Gastrocnemius medialis (tissue), 4 donors: ENCODE data around the gene CMTM7. TPM values are rescaled to one million over a fixed set of nuclear protein-coding genes. Genes with fewer than 3 reads are reported as not detected.
A peak's percentile ranks its signal among the peaks of the same experiment; 100 is the strongest.
"Not testable (repeated sequence)": the region's sequence is repeated elsewhere in the genome, so short reads cannot be mapped to it uniquely, and the experiment has no call there.

Experiments used
- ATAC-seq, 2 donors: fragments of 150-250 bp; one replicate each; pipeline ENCODE4 v1.9.1; 2016
- DNase-seq, 2 donors: peaks; one replicate each; pipeline ENCODE4 v3.0.0-alpha.2; 2019
- H3K27ac ChIP-seq, 4 donors: fragments of 200-600 bp; sonication (generic); 1 replicate in 1 of 4; 2 replicates in 3 of 4; pipeline ENCODE4 v1.5.1; 2016 to 2018; ENCODE audit warnings: mild to moderate bottlenecking in 2 of 4, moderate library complexity in 1 of 4
- H3K27me3 ChIP-seq, 3 donors: fragments of 200-600 bp; sonication (generic) in 2 of 3; 1 replicate in 1 of 3; 2 replicates in 2 of 3; pipeline versions ENCODE4 v1.5.1 to v1.6.0; 2016 to 2019; ENCODE audit warnings: mild to moderate bottlenecking in 1 of 3, moderate library complexity in 1 of 3
- H3K36me3 ChIP-seq, 2 donors: fragments of 200-600 bp; sonication (generic) in 1 of 2; one replicate each; pipeline ENCODE4 v1.5.1; 2017 to 2018
- H3K4me1 ChIP-seq, 2 donors: fragments of 200-600 bp; sonication (generic) in 1 of 2; one replicate each; pipeline ENCODE4 v1.5.1; 2016 to 2017; ENCODE audit warnings: mild to moderate bottlenecking in 2 of 2
- H3K4me3 ChIP-seq, 4 donors: fragments of 200-600 bp; sonication (generic) in 3 of 4; 1 replicate in 1 of 4; 2 replicates in 3 of 4; pipeline ENCODE4 v1.5.1; 2016 to 2019; ENCODE audit warnings: mild to moderate bottlenecking in 2 of 4
- H3K9me3 ChIP-seq, 3 donors: fragments of 200-600 bp; sonication (generic) in 2 of 3; 1 replicate in 1 of 3; 2 replicates in 2 of 3; pipeline ENCODE4 v1.5.1; 2016 to 2019
- POLR2A ChIP-seq, 2 donors: fragments of 450-650 bp; IDR thresholded peaks; one replicate each; pipeline ENCODE4 v1.6.1; 2017; ENCODE audit warnings: antibody characterized with exemption in 2 of 2, mild to moderate bottlenecking in 2 of 2, moderate library complexity in 2 of 2
- in situ Hi-C, 4 donors: fragments of 200-750 bp; cut with MboI; loops; one replicate each; pipeline versions ENCODE4 v1.15.0 to v1.8.0; 2017; ENCODE audit warnings: low sequenced_read_pairs in 4 of 4
- intact Hi-C: fragments of 100-400 bp; cut with DNase I; formaldehyde crosslinking; loops from one replicate; pipeline ENCODE4 v1.15.1; 2023; ENCODE audit warnings: low total_unique reads
- total RNA-seq, 4 donors: library from RNA; depleted of rRNA; stranded (reverse); fragments of >200 nt; gene quantifications; one replicate each; pipeline versions ENCODE4 v1.1.0 to v1.2.3, GENCODE V29; 2016
- TF ChIP-seq, protein P1 (sequence below), 5 experiments: fragments of 450-650 bp in 3 of 5; fragments of 200-600 bp in 2 of 5; sonication (generic) in 2 of 5; IDR thresholded peaks in 4 of 5; conservative IDR thresholded peaks in 1 of 5; 1 replicate in 4 of 5; 2 replicates in 1 of 5; pipeline ENCODE4 v1.5.1; 2016 to 2019; ENCODE audit warnings: antibody characterized with exemption in 5 of 5, mild to moderate bottlenecking in 3 of 5, moderate library complexity in 3 of 5

The CMTM7 gene
- total RNA-seq, 4 donors from 2014 or later, result 1.1 to 3.3 (median 1.7) TPM

DNA sequence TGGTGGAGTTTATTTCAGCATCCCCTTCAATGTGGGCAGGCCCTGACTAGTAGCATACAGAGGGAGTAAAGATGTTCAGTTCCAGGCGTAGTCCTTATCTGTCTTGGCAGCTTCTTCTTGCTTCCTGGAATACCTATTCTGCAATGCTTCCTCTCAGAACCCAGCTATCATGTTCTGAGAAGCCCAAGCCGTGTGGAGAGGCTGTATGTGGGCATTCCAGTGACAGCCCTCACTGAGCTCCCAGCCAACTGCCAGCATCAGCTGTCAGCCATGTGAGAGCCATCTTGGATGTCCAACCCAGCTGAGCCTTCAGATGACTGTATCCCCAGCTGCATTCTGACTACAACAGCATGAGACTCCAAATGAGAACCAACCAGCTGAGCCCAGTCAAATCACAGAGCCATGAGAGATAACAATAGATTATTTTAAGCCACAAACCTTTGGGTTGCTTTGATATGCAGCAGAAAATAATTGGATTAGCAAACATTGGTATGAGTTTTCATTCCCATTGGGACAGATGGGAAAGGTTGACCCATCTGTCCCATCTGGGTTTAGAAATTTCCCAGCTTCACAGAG lies 8.4 kb upstream of the CMTM7 start:
- intact Hi-C loops, result no loop called here
- in situ Hi-C loops, result loop anchor here in 1 of 4 donors (10.0 kb wide), 1 partner anchor 92 kb away; no protein-coding TSS in a partner anchor
- TF ChIP-seq POLR2A (IDR thresholded peaks at IDR 0.05), result no peak
- TF ChIP-seq, protein P1, sequence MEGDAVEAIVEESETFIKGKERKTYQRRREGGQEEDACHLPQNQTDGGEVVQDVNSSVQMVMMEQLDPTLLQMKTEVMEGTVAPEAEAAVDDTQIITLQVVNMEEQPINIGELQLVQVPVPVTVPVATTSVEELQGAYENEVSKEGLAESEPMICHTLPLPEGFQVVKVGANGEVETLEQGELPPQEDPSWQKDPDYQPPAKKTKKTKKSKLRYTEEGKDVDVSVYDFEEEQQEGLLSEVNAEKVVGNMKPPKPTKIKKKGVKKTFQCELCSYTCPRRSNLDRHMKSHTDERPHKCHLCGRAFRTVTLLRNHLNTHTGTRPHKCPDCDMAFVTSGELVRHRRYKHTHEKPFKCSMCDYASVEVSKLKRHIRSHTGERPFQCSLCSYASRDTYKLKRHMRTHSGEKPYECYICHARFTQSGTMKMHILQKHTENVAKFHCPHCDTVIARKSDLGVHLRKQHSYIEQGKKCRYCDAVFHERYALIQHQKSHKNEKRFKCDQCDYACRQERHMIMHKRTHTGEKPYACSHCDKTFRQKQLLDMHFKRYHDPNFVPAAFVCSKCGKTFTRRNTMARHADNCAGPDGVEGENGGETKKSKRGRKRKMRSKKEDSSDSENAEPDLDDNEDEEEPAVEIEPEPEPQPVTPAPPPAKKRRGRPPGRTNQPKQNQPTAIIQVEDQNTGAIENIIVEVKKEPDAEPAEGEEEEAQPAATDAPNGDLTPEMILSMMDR (IDR thresholded peaks at IDR 0.05 in 4 of 5, conservative IDR thresholded peaks at IDR 0.05 in 1 of 5), result no peak
- Histone ChIP-seq H3K27ac (no peak overlapping the region), H3K9me3 (no peaks in the 10 kb centered on the region), H3K27me3 (no peaks in the 10 kb centered on the region), H3K4me1 (no peaks in the 10 kb centered on the region), H3K4me3 (no peak overlapping the region), H3K36me3 (no peaks in the 10 kb centered on the region)
- ATAC-seq (no peak), DNase-seq (no peak)

DNA sequence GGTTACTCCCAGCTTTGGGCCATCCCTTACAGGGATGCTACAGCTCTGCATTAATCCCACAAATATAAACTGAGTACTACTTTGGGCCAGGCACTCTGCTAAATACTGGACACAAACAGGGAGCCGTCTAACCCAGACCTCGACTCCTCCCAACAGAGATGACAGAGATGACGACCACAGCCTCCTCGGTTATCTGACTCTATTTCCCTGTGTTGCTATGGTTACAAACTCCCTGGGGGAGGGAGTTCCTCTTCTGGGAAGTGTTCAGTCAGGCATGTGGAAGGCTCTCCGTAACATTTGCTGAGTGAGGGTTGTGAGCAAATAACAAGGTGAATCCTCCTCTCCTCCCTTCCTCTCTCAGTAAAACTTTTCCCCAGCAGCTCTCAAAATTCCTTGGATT lies 6.7 kb upstream of the CMTM7 start:
- intact Hi-C loops, result no loop called here
- H3K4me3 ChIP-seq, result no peak overlapping the region
- no peaks in the 10 kb centered on the region for H3K36me3 ChIP-seq
- no peak for DNase-seq
- H3K27ac ChIP-seq, result no peak overlapping the region
- H3K9me3 ChIP-seq, result no peaks in the 10 kb centered on the region
- no peak for ATAC-seq
- H3K27me3 ChIP-seq, result no peaks in the 10 kb centered on the region
- in situ Hi-C loops, result loop anchor here in 1 of 4 donors (10.0 kb wide), 1 partner anchor 90 kb away; no protein-coding TSS in a partner anchor
- no peaks in the 10 kb centered on the region for H3K4me1 ChIP-seq
- TF ChIP-seq, protein P1 (IDR thresholded peaks at IDR 0.05 in 4 of 5, conservative IDR thresholded peaks at IDR 0.05 in 1 of 5), result no peak
- no peak for TF ChIP-seq POLR2A (IDR thresholded peaks at IDR 0.05)

DNA sequence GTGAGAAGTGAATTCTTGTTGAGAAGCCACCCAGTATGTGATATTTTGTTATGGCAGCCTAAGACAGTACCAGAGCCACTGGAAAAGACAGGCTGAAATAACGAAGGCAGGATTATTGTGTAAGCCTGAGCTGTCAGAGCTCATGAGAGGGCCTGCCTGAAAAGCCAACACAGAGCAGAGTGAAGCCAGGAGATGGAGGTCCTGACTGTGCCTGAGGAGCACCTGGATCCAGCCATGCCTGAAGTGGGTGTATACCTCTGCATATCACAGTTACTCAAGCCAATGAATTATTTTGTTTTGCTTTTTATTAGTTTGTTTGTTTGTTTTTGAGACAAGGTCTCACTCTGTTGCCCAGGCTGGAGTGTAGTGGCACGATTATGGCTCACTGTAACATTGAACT lies 4.1 kb upstream of the CMTM7 start:
- Histone ChIP-seq H3K4me1 (no peaks in the 10 kb centered on the region), H3K9me3 (no peaks in the 10 kb centered on the region), H3K27ac (no peak overlapping the region), H3K27me3 (no peaks in the 10 kb centered on the region), H3K4me3 (no peak overlapping the region), H3K36me3 (no peaks in the 10 kb centered on the region)
- ATAC-seq (no peak), DNase-seq (no peak)
- in situ Hi-C loops, result loop anchor here in 1 of 4 donors (10.0 kb wide), 1 partner anchor 87 kb away; no protein-coding TSS in a partner anchor
- no peak for TF ChIP-seq POLR2A (IDR thresholded peaks at IDR 0.05)
- TF ChIP-seq, protein P1 (IDR thresholded peaks at IDR 0.05 in 4 of 5, conservative IDR thresholded peaks at IDR 0.05 in 1 of 5), result no peak
- intact Hi-C loops, result no loop called here

DNA sequence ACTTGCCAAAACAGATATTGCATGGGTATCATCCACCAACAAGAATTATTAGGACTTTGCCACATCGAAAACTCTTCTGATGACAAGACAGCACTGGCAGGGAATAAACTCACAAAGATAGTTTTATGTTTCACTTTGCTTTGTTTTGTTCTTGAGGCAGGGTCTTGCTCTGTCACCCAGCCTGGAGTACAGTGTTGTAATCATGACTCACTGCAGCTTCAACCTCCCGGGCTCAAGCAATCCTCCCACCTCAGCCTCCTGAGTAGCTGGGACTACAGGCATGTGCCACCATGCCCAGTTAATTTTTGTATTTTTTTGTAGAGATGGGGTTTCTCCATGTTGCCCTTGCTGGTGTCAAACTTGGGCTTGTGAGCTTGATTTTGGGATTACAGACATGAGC lies 2.1 kb upstream of the CMTM7 start:
- H3K4me1 ChIP-seq, DNase-seq, H3K9me3 ChIP-seq, H3K27ac ChIP-seq, ATAC-seq, H3K4me3 ChIP-seq, H3K36me3 ChIP-seq, H3K27me3 ChIP-seq, intact Hi-C loops: not testable (repeated sequence)
- in situ Hi-C loops, result loop anchor here in 1 of 4 donors (10.0 kb wide), 1 partner anchor 85 kb away; no protein-coding TSS in a partner anchor

DNA sequence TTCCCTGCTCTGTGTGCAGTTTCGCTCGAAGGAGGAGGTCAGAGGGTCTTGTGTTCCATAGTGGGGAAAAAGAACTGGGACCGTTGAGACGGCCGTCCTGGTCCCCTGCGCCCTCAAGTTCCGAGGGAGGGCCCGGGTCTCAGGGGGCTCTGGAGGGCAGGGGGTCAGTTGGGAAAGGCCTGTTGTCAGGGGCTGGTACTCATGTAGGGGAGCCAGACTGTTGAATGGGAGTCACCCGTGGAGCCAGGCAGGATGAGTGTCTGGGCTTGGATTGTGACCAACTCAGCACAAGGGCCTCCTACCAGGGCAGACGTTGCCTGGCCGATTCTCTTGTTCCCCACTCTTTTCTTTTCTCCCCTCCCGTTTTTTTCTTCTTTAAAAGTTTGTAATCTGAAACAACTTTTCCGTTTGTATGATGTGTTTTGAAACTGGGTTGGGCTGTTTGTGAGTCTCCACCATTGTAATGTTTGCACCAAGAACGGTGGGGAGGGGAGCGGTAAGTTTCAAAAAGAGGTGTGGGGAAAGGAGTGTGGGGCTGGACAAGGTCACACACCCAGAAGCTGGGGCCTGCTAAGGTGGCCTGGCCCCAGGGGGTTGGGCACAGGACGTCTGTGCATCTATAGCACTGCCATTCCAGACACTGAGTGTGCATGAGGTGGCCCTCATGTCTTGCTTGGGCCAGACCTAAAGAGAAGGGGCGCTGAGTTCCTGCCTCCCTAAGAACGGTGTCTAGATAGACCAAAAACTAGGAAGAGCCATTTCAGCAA lies 1.1 kb downstream of the CMTM7 start:
- peak overlapping the region; percentile 47 to 72 (median 60) for H3K27ac ChIP-seq
- peak in 1 of 2 donors; percentile 32 for DNase-seq
- no peaks in the 10 kb centered on the region for H3K4me1 ChIP-seq
- in situ Hi-C loops (no loop called here), intact Hi-C loops (no loop called here)
- no peaks in the 10 kb centered on the region for H3K9me3 ChIP-seq
- ATAC-seq, result peak in 1 of 2 donors; percentile 54
- TF ChIP-seq POLR2A (IDR thresholded peaks at IDR 0.05), result no peak
- TF ChIP-seq, protein P1 (IDR thresholded peaks at IDR 0.05 in 4 of 5, conservative IDR thresholded peaks at IDR 0.05 in 1 of 5), result no peak
- no peaks in the 10 kb centered on the region for H3K27me3 ChIP-seq
- peak overlapping the region; percentile 60 to 73 (median 67) for H3K4me3 ChIP-seq
- no peaks in the 10 kb centered on the region for H3K36me3 ChIP-seq
